SK-N-SH (cell line): ENCODE results near the gene SMAP2. TPM values are rescaled to one million over a fixed set of nuclear protein-coding genes. Genes with fewer than 3 reads are reported as not detected.
"Not testable (repeated sequence)": the region's sequence is repeated elsewhere in the genome, so short reads cannot be mapped to it uniquely, and the experiment has no call there.

Experiments
- CTCF ChIA-PET: fragments of 300-600, 350-600 bp; formaldehyde crosslinking; extraction: SDS; loops from one replicate; lab custom pipeline; 2021; lab: Yijun Ruan, JAX
- POLR2A ChIA-PET: fragments of 350-600 bp; sonication (Branson Sonifier 250); formaldehyde crosslinking; extraction: SDS; loops from one replicate; lab custom pipeline; 2020; ENCODE audit warnings: antibody characterized with exemption, inconsistent platforms; lab: Yijun Ruan, JAX
- DNase-seq: peaks from one replicate; pipeline ENCODE4 v3.0.0; 2012
- H2AFZ ChIP-seq: fragments of 200-600 bp; sonication (generic); 2 replicates; pipeline ENCODE4 v1.8.1; 2016; ENCODE audit warnings: antibody characterized with exemption, mild to moderate bottlenecking, low read depth
- H3F3A ChIP-seq: fragments of 200-600 bp; sonication (generic); replicated peaks from 2 replicates; pipeline ENCODE3; 2016; ENCODE audit warnings: antibody characterized with exemption, mild to moderate bottlenecking; ENCODE audit not compliant: insufficient read depth
- H3K27ac ChIP-seq, 2 experiments: fragments of 200-500 bp in 1 of 2; fragments of 200-600 bp in 1 of 2; sonication (Bioruptor generic) in 1 of 2; sonication (generic), shearing (Covaris generic) in 1 of 2; 2 replicates each; pipeline versions ENCODE4 v1.5.1 to v1.6.1; 2014 to 2016; ENCODE audit warnings: low read depth in 2 of 2, inconsistent platforms in 1 of 2, low read length in 1 of 2, mild to moderate bottlenecking in 1 of 2, mixed read lengths in 1 of 2
- H3K27me3 ChIP-seq: fragments of 200-600 bp; sonication (generic), shearing (Covaris generic); 2 replicates; pipeline ENCODE4 v1.6.1; 2016; ENCODE audit warnings: mixed run types; ENCODE audit not compliant: insufficient read depth
- H3K36me3 ChIP-seq, 2 experiments: fragments of 200-500 bp in 1 of 2; fragments of 200-600 bp in 1 of 2; sonication (Bioruptor generic) in 1 of 2; sonication (generic) in 1 of 2; replicated peaks in 1 of 2; 2 replicates each; pipeline versions ENCODE3 to v1.5.1; 2014 to 2016; ENCODE audit warnings: low read length in 1 of 2, mild to moderate bottlenecking in 1 of 2; ENCODE audit not compliant: insufficient read depth in 2 of 2, control insufficient read depth in 1 of 2
- H3K4me1 ChIP-seq, 2 experiments: fragments of 200-500 bp in 1 of 2; fragments of 200-600 bp in 1 of 2; sonication (Bioruptor generic) in 1 of 2; sonication (generic), shearing (Covaris generic) in 1 of 2; 2 replicates each; pipeline versions ENCODE4 v1.5.1 to v1.6.1; 2014 to 2016; ENCODE audit warnings: low read depth in 1 of 2, low read length in 1 of 2, mixed run types in 1 of 2; ENCODE audit not compliant: insufficient read depth in 2 of 2, control insufficient read depth in 1 of 2
- H3K4me2 ChIP-seq: fragments of 200-600 bp; sonication (generic), shearing (Covaris generic); 2 replicates; pipeline ENCODE4 v1.6.1; 2017; ENCODE audit warnings: mixed run types
- H3K4me3 ChIP-seq, 2 experiments: fragments of 200-500 bp in 1 of 2; fragments of 200-600 bp in 1 of 2; sonication (Bioruptor generic) in 1 of 2; sonication (generic), shearing (Covaris generic) in 1 of 2; 2 replicates each; pipeline versions ENCODE4 v1.5.1 to v1.8.1; 2014 to 2016; ENCODE audit warnings: low read depth in 2 of 2, inconsistent platforms in 1 of 2, low read length in 1 of 2, mild to moderate bottlenecking in 1 of 2, mixed read lengths in 1 of 2, moderate library complexity in 1 of 2
- H3K79me2 ChIP-seq: fragments of 200-600 bp; sonication (generic); 2 replicates; pipeline ENCODE4 v1.8.1; 2017; ENCODE audit warnings: mild to moderate bottlenecking; ENCODE audit not compliant: insufficient read depth
- H3K9ac ChIP-seq: fragments of 200-600 bp; sonication (generic); 2 replicates; pipeline ENCODE4 v1.6.1; 2017; ENCODE audit warnings: mixed run types
- H3K9me2 ChIP-seq: fragments of 200-600 bp; sonication (generic); 2 replicates; pipeline ENCODE4 v1.6.1; 2017; ENCODE audit warnings: mixed run types
- H3K9me3 ChIP-seq: fragments of 200-600 bp; sonication (generic); 2 replicates; pipeline ENCODE4 v1.6.1; 2017; ENCODE audit warnings: mixed run types, mild to moderate bottlenecking, moderate library complexity
- H4K20me1 ChIP-seq: fragments of 200-600 bp; sonication (generic); 2 replicates; pipeline ENCODE4 v1.6.1; 2017; ENCODE audit warnings: mild to moderate bottlenecking, mixed run types; ENCODE audit not compliant: insufficient read depth
- ELF1 ChIP-seq: IDR thresholded peaks from 2 replicates; pipeline ENCODE4 v1.4.0; 2012
- EP300 ChIP-seq, 2 experiments: IDR thresholded peaks; 2 replicates each; pipeline versions ENCODE4 v1.4.0 to v1.6.1; 2012; ENCODE audit warnings: borderline replicate concordance in 1 of 2, low read depth in 1 of 2, low read length in 1 of 2
- EZH2phosphoT487 ChIP-seq: fragments of 200-600 bp; sonication (generic); IDR thresholded peaks from 2 replicates; pipeline ENCODE4 v1.6.1; 2017; ENCODE audit warnings: low read depth, mixed run types, mild to moderate bottlenecking, antibody characterized with exemption, moderate library complexity, borderline replicate concordance
- FOXM1 ChIP-seq: IDR thresholded peaks from 2 replicates; pipeline ENCODE4 v1.4.0; 2012; ENCODE audit warnings: low read depth, mild to moderate bottlenecking
- NRF1 ChIP-seq: IDR thresholded peaks from 2 replicates; pipeline ENCODE4 v1.6.1; 2012; ENCODE audit warnings: low read depth, mild to moderate bottlenecking, low read length
- RAD21 ChIP-seq: IDR thresholded peaks from 2 replicates; pipeline ENCODE4 v1.6.1; 2012; ENCODE audit warnings: mild to moderate bottlenecking, low read length
- SIN3A ChIP-seq: IDR thresholded peaks from 2 replicates; pipeline ENCODE4 v1.6.1; 2012; ENCODE audit warnings: low read depth, mild to moderate bottlenecking, low read length, moderate library complexity, borderline replicate concordance
- SMC3 ChIP-seq: IDR thresholded peaks from 2 replicates; pipeline ENCODE4 v1.6.1; 2012; ENCODE audit warnings: low read depth, low read length, improper control_type of control experiment
- TAF1 ChIP-seq: IDR thresholded peaks from 2 replicates; pipeline ENCODE4 v1.6.1; 2012; ENCODE audit warnings: low read depth, mild to moderate bottlenecking, low read length, moderate library complexity, borderline replicate concordance
- WGBS: methylation state at CpG from one replicate; pipeline ENCODE4 v1.1.6; 2017; ENCODE audit warnings: low lambda C conversion rate; 5-methylcytosine and 5-hydroxymethylcytosine counted together
- polyA plus RNA-seq, 3 experiments: library from polyadenylated mRNA; depleted of rRNA; stranded (reverse); fragments of >200 nt; gene quantifications; 2 replicates each; pipeline ENCODE4 v1.2.3, GENCODE V29; 2012
- TF ChIP-seq, protein P1 (sequence below): IDR thresholded peaks from 2 replicates; pipeline ENCODE4 v1.6.1; 2012; ENCODE audit warnings: mild to moderate bottlenecking, low read depth, low read length, moderate library complexity
- TF ChIP-seq, protein P2 (sequence below): IDR thresholded peaks from 2 replicates; pipeline ENCODE4 v1.4.0; 2012; ENCODE audit warnings: low read depth

SMAP2 gene
- polyA plus RNA-seq, 1 of the 3 experiments (the other 2 are of a cell fraction) = 11.2 TPM

DNA sequence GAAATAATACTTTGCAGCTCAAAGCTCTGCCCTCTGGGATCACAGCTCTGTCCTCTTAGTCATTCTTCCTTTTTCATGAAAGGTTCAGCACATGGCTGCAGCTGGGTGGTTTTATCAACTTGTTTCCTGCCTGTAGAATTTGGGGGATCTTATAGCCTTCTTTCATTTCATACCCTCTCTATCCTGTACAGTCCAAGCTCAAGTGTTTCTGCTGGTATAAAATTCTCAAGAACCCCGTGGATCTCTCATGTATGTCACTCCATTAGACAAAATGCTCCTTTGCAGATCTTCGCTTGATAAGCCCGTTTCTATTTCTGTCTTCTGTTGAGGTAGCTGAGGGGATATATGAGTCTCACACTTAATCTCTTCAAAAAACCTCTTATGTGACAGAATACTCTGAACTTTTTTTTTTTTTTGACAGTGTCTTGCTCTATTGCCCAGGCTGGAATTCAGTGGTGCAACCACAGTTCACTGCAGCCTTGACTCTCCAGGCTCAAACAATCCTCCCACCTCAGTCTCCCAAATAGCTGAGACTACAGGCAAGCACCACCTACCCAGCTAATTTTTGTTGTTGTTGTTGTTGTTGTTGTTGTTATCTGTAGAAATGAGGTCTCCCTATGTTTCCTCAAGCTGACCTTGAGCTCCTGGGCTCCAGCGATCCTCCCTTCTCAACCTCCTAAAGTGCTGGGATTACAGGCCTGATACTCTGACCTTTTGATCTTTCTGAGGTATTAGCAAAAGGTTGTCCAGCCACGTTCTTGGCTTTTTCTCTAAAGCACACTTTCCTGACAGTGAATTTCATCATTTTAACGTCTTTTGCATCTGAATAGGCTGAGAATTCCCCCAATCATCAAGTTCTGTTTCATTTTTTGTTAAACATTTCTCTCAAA is 31.8 kb upstream of the SMAP2 start:
- H3K4me2 ChIP-seq = no peak overlapping the region
- H4K20me1 ChIP-seq = no peaks in the 10 kb centered on the region
- H3K4me1 ChIP-seq = no peaks in the 10 kb centered on the region; a peak in 1 of 4 replicates
- no peak overlapping the region for H3K4me3 ChIP-seq
- H3K27ac ChIP-seq = no peak overlapping the region
- CTCF ChIA-PET = interaction anchor here (0.9 to 11.8 kb wide), 6 partner anchors 27 to 199 kb away, joined by 3 to 280 read pairs (median 6); no protein-coding TSS in a partner anchor
- H3K9me2 ChIP-seq = no peaks in the 10 kb centered on the region
- H3K9me3 ChIP-seq = no peaks in the 10 kb centered on the region
- no peak overlapping the region for H3K9ac ChIP-seq
- H3F3A ChIP-seq = no peaks in the 10 kb centered on the region
- 48% methylated on average over 6 of the region's 6 CpGs for WGBS
- no peaks in the 10 kb centered on the region for H3K79me2 ChIP-seq
- no peak for TF ChIP-seq EP300 (IDR thresholded peaks at IDR 0.05; ENCODE audit: borderline replicate concordance in 1 of 2, low read depth in 1 of 2, low read length in 1 of 2)
- TF ChIP-seq RAD21 = no peak
- TF ChIP-seq SIN3A = no peak
- TF ChIP-seq ELF1 = no peak
- TF ChIP-seq EZH2phosphoT487 = no peak
- TF ChIP-seq, protein P1, sequence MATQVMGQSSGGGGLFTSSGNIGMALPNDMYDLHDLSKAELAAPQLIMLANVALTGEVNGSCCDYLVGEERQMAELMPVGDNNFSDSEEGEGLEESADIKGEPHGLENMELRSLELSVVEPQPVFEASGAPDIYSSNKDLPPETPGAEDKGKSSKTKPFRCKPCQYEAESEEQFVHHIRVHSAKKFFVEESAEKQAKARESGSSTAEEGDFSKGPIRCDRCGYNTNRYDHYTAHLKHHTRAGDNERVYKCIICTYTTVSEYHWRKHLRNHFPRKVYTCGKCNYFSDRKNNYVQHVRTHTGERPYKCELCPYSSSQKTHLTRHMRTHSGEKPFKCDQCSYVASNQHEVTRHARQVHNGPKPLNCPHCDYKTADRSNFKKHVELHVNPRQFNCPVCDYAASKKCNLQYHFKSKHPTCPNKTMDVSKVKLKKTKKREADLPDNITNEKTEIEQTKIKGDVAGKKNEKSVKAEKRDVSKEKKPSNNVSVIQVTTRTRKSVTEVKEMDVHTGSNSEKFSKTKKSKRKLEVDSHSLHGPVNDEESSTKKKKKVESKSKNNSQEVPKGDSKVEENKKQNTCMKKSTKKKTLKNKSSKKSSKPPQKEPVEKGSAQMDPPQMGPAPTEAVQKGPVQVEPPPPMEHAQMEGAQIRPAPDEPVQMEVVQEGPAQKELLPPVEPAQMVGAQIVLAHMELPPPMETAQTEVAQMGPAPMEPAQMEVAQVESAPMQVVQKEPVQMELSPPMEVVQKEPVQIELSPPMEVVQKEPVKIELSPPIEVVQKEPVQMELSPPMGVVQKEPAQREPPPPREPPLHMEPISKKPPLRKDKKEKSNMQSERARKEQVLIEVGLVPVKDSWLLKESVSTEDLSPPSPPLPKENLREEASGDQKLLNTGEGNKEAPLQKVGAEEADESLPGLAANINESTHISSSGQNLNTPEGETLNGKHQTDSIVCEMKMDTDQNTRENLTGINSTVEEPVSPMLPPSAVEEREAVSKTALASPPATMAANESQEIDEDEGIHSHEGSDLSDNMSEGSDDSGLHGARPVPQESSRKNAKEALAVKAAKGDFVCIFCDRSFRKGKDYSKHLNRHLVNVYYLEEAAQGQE = no peak
- TF ChIP-seq, protein P2, sequence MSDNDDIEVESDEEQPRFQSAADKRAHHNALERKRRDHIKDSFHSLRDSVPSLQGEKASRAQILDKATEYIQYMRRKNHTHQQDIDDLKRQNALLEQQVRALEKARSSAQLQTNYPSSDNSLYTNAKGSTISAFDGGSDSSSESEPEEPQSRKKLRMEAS = no peak
- TF ChIP-seq NRF1 = no peak
- no peak for TF ChIP-seq FOXM1
- no peak for TF ChIP-seq TAF1
- TF ChIP-seq SMC3 = no peak
- POLR2A ChIA-PET = no interaction called here
- H3K27me3 ChIP-seq = no peaks in the 10 kb centered on the region; the same call in 1 of the 2 replicates
- H3K36me3 ChIP-seq = no peaks in the 10 kb centered on the region
- no peak for DNase-seq
- H2AFZ ChIP-seq = no peak overlapping the region

DNA sequence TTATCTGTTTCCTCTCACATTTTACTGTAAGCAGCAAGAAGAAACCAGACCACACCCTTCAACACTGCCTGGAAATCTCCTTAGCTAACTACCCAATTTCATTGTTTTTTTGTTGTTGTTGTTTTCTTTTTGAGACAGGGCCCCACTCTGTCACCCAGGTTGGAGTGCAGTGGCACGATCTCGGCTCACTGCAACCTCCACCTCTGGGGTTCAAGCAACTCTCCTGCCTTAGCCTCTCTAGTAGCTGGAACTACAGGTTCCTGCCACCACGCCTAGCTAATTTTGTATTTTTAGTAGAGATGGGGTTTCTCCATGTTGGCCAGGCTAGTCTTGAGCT is 31.2 kb upstream of the SMAP2 start:
- POLR2A ChIA-PET, H3K4me3 ChIP-seq, H3K9me2 ChIP-seq, H3K36me3 ChIP-seq, H3K27me3 ChIP-seq, H3K9ac ChIP-seq, H3K4me2 ChIP-seq, H4K20me1 ChIP-seq, DNase-seq, H3K79me2 ChIP-seq, H3K9me3 ChIP-seq, H2AFZ ChIP-seq, H3F3A ChIP-seq, H3K27ac ChIP-seq, H3K4me1 ChIP-seq: not testable (repeated sequence)
- WGBS = 76% methylated on average over 3 of the region's 3 CpGs
- CTCF ChIA-PET = interaction anchor here (1.6 to 11.8 kb wide), 4 partner anchors 27 to 198 kb away, joined by 3 to 280 read pairs (median 22); no protein-coding TSS in a partner anchor
